ENCODE data around the gene AP2B1. TPM values are rescaled to one million over a fixed set of nuclear protein-coding genes. Genes with fewer than 3 reads are reported as not detected.

Gene AP2B1
- total RNA-seq, 3 donors from 2014 or later: 127 to 177 (median 153) TPM

DNA sequence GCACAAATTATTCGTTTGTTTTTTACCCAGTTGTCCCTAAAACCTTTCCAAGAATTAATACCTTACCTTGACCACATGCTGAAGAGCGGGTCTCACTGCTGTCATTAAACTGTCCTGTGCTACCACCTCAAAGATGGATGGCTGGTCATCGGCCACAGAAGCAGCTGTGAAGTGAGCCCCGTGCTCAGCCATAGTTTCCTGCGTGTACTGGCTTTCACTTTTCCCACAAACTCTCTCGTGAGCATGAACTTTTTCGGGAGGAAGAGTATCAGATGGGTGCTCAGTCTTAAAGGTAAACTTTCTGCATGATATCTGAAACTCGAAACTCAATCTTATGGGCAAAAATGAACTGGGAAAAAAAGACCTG is 9.3 kb upstream of the AP2B1 start:
- Histone ChIP-seq H3K9me3 (no peaks in the 10 kb centered on the region), H3K4me3 (peak overlapping the region; percentile 54), H3K36me3 (ENCODE audit: low read depth) (no peaks in the 10 kb centered on the region), H3K4me1 (ENCODE audit: low read depth) (no peaks in the 10 kb centered on the region)
- TF ChIP-seq, protein P1, sequence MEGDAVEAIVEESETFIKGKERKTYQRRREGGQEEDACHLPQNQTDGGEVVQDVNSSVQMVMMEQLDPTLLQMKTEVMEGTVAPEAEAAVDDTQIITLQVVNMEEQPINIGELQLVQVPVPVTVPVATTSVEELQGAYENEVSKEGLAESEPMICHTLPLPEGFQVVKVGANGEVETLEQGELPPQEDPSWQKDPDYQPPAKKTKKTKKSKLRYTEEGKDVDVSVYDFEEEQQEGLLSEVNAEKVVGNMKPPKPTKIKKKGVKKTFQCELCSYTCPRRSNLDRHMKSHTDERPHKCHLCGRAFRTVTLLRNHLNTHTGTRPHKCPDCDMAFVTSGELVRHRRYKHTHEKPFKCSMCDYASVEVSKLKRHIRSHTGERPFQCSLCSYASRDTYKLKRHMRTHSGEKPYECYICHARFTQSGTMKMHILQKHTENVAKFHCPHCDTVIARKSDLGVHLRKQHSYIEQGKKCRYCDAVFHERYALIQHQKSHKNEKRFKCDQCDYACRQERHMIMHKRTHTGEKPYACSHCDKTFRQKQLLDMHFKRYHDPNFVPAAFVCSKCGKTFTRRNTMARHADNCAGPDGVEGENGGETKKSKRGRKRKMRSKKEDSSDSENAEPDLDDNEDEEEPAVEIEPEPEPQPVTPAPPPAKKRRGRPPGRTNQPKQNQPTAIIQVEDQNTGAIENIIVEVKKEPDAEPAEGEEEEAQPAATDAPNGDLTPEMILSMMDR (IDR thresholded peaks at IDR 0.05): no peak
- peak; percentile 32 for ATAC-seq
- peak in 1 of 3 donors; percentile 43 for DNase-seq
- intact Hi-C loops (cut with DNase I, micrococcal nuclease): no loop called here

- H3K9me3 ChIP-seq: no peaks in the 10 kb centered on the region
- H3K4me3 ChIP-seq: peak within 1 kb of the TSS; percentile 54
- peak; percentile 88 to 93 (median 92) for DNase-seq
- peak; percentile 98 for ATAC-seq
- H3K36me3 ChIP-seq (ENCODE audit: low read depth): no peaks in the 10 kb centered on the region
- TF ChIP-seq, protein P1 (IDR thresholded peaks at IDR 0.05): no peak
- no peaks in the 10 kb centered on the region for H3K4me1 ChIP-seq (ENCODE audit: low read depth)
- intact Hi-C loops (cut with DNase I, micrococcal nuclease): no loop called here
These were observed 8.8 kb upstream of the AP2B1 start, which contains the start of gene PEX12 for GRCh38 chr17:35578197-35578928. Gene PEX12 (minus strand): TSS chr17:35578571. CDS start chr17:35578021, 550 bp downstream.

GRCh38 chr17:35578929-35579432 is 8.1 kb upstream of the AP2B1 start:
- TF ChIP-seq, protein P1 (IDR thresholded peaks at IDR 0.05): no peak
- peak overlapping the region; percentile 54 for H3K4me3 ChIP-seq
- DNase-seq: no peak
- intact Hi-C loops (cut with DNase I, micrococcal nuclease): no loop called here
- H3K4me1 ChIP-seq (ENCODE audit: low read depth): no peaks in the 10 kb centered on the region
- peak; percentile 28 for ATAC-seq
- H3K36me3 ChIP-seq (ENCODE audit: low read depth): no peaks in the 10 kb centered on the region
- no peaks in the 10 kb centered on the region for H3K9me3 ChIP-seq

DNA sequence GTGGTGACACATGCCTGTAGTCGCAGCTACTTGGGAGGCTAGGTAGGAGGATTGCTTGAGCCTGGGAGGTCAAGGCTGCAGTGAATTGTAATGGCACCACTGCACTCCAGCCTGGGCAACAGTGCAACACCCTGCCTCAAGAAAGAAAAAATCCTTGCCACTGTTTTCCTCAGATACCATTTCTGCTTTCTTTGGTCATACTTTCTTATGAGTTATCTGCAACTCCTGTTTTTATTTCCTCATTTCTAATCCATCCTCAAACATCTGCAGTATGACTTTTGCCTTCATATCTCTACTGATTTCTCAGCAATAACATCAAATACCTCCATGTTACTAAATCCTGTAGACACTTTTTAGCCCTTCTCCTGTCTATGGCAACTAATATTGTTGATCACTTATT is 3.1 kb upstream of the AP2B1 start:
- intact Hi-C loops (cut with DNase I, micrococcal nuclease): no loop called here
- H3K9me3 ChIP-seq: no peaks in the 10 kb centered on the region

DNA sequence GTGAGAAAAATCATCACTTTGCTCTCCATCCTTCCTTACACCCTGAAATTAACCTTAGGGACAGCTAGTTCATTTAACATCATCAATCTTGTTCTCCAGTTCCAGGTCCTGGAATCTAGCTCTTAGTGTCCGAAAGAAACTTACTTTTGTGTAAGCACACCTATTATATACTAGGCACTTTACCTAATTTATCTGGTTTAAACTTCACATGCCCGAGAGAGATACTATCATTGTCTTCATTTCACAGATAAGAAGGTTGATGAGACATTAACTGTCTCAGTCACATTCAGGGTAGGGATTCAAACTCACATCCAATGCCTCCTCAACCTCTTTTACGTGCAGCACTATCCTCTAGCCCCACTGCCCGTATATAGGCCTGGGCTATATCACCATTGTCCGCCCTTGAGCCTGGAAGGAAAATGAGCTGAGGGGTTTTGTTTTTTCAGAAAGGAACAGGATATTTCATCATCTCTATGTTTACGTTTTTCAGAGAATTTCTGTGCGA is 501 bp upstream of the AP2B1 start:
- H3K4me1 ChIP-seq (ENCODE audit: low read depth): peaks cover 21% of the 10 kb centered on the region
- no peak for DNase-seq
- H3K4me3 ChIP-seq: no peak overlapping the region
- H3K36me3 ChIP-seq (ENCODE audit: low read depth): peaks cover 2% of the 10 kb centered on the region
- intact Hi-C loops (cut with DNase I, micrococcal nuclease): no loop called here
- TF ChIP-seq, protein P1 (IDR thresholded peaks at IDR 0.05): no peak
- no peaks in the 10 kb centered on the region for H3K9me3 ChIP-seq
- ATAC-seq: no peak

More for the DNA sequence above, 3.1 kb upstream of the AP2B1 start:
- H3K4me1 ChIP-seq (ENCODE audit: low read depth): peaks cover 7% of the 10 kb centered on the region
- TF ChIP-seq, protein P1 (IDR thresholded peaks at IDR 0.05): no peak
- ATAC-seq (no peak), DNase-seq (no peak)
- H3K36me3 ChIP-seq (ENCODE audit: low read depth): peaks cover 2% of the 10 kb centered on the region
- H3K4me3 ChIP-seq: no peak overlapping the region

All from mucosa of descending colon (tissue), 3 donors.